A204.1 (cell line): ENCODE measurements around the gene ZNF346.
"Not testable (repeated sequence)": the region's sequence is repeated elsewhere in the genome, so short reads cannot be mapped to it uniquely, and the experiment has no call there.

Experiments used
- FAIRE-seq: peaks from 2 replicates; lab custom pipeline; 2012; peaks lifted over from hg19 to GRCh38; lab: Jason Lieb, UNC

The ZNF346 gene

DNA sequence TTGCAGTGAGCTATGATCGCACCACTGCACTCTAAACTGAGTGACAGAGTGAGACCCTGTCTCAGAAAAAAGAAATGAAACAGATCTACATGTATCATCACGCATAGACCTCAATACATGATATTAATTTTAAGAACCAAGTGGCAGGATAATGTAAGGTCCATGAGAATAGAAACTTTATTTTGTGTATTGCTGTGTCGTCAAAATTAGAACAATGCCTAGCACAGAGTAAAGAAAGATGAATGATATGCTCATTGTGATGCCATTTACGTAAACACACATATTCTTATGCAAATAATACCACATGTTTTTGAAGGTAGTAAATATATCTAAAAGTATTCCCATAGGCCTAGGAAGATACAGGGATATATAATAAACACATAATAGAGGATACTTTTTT lies 12.3 kb upstream of the ZNF346 start:
- FAIRE-seq = no peak

DNA sequence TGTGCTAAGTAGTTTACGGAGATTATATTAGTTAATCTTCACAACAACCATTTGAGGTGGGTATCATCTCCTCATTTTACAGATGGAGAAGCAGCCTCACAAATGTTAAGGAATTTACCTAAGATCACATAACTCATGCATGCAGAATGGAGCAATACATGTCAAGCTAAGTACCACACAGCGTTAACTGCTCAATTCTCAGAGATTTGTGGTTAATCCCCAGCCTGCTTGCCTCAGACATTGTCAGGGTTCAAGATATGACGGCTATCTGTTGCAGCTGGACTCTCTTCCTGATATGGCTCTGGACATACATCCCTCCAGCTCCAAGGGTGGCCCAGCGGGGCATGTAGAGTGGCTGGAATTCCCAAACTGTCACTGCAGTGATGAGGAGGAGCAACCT lies 7.3 kb upstream of the ZNF346 start:
- no peak for FAIRE-seq

DNA sequence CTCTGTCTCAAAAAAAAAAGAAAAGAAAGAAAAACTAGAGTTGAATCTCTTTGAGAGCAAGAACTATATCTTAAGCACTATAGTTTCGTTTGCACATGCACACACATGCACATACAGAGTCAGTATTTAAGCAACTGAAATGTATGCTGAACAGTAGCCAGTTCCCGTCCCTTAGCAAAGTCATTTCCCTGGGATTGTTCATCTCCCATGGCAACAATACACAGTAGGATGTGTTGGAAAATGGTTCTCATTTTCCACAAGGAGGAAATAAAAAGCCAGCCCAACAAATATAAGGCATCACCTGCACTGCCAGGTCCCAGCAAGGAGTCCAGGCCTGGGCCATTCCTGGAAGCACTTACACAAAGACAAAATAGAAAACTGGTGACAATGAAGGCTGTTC lies 4.2 kb upstream of the ZNF346 start:
- FAIRE-seq = no peak

DNA sequence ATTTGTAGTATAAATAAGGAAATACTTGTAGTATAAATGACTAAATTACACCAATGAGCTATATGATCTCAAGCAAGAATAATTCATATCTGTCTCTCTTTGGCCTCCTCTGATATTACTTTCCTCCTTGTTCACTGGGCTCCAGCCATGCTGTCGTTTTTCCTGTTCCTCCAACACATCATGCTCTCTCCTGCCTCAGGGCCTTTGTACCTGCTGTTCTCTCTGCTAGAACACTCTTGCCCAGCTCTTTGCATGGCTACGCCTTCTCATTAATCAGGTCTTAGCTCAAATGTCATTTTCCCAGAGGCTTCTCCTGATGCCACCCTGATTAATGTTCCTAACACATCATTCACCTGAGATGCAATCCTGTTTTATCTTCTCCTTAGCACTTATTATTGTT lies 2.5 kb upstream of the ZNF346 start:
- FAIRE-seq = no peak

DNA sequence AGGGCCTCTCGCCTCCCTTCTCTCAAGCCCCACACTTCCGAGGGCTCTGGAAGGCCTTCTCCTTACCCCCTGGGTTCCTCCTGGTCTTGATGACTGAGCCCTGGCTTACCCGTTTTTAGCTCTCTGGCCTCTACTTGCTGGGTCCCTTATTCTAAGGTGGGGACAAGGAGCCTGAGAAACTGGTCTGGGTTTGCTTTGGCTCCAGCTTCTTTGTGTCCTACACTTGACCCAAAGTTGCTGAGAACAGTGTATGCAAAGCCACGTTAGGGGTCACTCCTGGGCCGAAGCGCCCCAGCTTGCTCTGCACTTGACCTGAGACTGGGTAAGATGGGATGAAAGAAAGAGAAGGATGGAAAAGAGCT lies 788 bp downstream of the ZNF346 start:
- no peak for FAIRE-seq

DNA sequence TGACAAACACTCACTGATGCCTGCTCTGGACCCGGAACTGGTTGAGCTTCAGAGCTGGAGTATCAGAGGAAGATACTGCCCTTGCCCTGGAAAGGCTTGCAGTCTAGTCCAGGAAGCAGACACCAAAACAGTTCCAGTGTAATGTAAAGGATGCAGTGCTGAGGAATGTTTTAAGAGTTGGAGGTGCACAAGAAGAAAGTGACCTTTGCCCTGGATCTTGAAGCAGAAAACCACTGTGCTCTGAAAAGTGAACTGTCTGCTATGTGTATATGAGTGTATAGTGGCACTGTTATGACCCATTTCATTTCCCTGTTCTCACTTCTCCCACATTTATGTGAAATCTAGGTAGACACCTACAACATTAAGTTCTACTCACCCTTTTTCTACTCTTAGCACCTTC lies 2.1 kb downstream of the ZNF346 start:
- no peak for FAIRE-seq

DNA sequence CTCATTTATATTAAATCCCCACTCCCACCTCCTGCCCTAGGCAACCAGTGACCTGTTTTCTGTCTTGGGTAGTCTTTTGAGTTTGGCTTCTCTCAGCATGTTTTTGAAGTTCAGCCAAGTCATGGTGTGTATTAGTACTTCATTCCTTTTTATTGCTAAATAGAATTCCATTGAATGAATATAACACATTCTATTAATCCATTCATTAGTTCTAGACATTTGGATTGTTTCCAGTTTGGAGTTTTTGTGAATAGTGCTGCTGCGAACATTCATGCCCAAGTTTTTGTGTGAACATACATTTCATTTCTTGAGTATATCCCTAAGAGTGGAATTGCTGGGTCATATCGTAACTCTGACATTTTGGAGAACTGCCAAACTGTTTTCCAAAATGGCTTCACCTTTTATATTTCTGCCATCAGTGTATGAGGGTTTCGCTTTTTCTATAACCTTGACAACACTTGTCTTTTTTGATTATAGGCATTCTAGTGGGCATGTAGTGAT lies 2.7 kb downstream of the ZNF346 start:
- FAIRE-seq = no peak

DNA sequence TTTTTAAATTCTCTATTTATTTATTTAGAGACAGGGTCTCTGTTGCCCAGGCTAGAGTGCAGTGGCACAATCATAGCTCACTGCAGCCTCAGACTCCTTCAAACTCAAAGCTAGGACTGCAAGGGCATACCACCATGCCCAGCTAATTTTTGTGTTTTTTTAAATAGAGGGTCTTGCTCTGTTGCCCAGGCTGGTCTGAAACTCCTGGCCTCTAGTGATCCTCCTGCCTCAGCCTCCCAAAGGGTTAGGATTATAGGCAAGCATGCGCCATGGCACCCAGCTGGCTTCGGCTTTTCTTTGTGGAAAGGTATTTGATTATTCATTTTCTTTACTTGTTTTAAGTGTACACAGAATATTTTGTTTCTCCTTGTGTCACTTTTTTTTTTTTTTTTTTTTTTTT lies 5.2 kb downstream of the ZNF346 start:
- no peak for FAIRE-seq

DNA sequence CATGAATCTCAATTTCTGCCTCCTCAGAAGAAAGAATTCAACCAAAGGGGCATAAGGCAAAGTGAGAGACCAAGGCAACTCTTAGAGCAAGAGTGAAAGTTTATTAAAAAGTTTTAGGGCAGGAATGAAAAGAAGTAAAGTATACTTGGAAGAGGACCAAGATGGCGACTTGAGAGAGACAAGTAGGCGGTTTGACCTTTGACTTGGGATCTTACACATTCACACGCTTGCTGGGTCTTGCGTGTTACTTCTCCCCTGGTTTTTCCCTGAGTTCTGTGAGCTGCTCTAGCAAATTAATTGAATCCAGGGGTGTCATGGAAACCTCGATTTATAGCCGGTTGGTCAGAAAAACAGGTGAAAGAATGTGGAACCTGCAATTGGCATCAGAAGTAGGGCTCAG lies 7.0 kb downstream of the ZNF346 start:
- FAIRE-seq = no peak

DNA sequence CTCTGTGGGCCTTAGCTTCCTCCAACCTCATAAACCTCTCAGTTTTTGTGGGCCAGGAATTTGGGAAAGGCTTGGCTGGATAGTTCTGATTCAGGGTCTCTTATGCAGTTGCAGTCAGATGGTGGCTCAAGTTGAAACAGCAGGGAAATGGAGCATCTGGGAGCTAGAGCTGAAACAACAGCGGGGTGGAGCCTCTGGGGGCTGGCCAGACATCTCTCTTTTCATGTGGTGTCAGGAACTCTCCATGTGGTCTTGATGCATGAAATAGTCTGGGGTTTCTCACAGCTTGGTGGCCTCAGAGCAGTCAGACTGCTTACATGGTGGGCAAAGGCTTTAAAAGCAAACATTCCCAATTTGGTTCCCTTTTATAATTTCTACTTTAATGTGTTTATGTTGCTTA lies 13.5 kb downstream of the ZNF346 start:
- FAIRE-seq = no peak

DNA sequence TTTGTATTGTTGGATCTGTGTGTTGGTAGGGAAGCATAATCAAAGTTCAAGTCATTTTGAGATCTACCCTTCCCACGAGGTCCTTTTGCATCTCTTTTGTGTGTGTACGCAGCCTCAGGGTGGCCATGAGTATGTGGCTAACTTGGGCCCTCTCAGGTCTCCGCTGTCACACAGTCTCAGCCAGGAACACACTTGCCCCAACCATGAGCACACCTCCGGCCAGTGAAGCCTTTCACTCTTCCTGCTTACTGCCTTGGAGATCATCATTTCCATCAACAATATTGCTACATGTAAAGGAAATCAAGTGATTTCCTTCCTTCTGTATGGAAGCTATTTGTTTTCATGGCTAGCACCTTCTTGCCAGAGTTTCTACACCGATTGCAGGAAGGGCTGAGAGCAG lies 13.9 kb downstream of the ZNF346 start:
- no peak for FAIRE-seq

DNA sequence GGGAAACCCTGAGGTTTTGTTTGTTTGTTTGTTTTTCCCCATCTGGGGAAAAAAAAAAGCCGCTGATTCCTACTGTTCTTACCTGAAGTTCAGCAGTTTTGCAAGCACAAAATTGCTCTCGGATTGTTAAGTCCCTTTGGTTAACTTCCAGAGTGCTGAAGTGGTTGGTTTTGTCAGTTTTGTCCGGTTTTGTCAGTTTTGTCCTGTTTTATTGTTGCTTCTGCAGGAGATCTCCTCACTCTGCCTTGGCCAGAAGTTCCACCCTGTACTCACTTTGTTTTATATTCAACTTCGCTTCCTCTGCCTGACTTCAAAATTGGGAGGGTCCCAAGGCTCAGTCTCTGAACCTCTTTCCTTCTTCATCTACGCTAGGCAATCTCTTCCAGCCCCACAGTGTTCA lies 14.4 kb downstream of the ZNF346 start:
- FAIRE-seq = no peak

DNA sequence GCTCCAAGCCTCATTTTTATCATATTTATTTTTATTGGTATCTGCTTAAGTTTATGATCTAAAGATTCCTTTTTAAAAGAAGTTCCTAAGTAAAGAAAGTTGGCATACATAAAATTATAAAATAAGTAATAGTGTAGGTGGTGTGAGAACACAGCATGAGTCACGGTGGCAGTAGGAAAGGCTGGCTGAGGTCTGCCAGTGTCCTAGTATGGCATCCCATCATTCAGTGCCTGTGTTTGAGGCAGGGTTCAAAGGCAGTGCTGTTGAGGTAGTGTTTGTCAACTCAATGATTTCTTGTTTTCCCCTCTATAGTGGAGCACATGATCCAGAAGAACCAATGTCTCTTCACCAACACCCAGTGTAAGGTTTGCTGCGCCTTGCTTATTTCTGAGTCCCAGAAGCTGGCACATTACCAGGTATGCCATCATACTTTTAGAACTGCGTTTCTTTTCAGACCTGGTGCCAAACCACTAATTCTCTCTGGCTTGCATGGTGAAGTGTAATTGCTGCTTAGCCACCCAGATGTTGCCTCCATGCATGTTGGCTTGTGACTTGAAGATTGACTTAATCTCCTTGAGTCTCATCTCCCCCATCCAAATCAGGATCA lies 18.4 kb downstream of the ZNF346 start:
- no peak for FAIRE-seq

DNA sequence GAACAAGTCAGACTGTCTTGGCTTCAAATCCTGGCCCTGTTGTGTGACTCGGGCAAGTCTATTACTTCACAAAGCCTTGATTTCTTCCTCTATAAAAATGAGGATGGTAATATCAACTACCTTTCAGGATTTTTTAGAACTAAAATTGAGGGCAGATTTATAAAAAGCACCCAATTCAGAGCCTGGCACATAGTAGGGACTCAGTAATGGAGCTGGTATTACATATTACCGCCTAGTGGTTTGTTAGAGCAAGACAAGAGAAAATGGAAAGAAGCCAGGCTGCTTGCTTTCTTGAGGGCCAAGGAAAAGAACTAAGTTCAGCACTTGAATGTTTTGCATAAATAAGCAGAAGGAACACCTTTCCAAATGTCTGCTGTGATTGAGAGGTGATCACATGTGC lies 19.4 kb downstream of the ZNF346 start:
- FAIRE-seq = no peak

DNA sequence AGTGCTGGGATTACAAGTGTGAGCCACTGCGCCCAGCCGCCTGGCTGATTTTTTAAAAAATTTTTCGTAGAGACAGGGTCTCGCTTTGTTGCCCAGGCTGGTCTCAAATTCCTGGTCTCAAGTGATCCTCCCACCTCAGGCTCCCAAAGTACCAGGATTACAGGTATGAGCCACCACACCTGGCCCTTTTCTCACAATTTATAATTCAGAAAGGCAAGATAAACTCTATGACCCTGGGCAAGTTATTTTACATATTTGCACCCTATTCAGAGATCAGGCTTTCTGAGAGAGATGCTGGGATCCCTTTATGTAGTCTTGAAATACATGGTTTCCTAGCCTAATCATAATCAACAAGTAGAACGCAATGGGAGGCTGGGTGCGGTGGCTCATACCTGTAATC lies 20.6 kb downstream of the ZNF346 start:
- FAIRE-seq = no peak

DNA sequence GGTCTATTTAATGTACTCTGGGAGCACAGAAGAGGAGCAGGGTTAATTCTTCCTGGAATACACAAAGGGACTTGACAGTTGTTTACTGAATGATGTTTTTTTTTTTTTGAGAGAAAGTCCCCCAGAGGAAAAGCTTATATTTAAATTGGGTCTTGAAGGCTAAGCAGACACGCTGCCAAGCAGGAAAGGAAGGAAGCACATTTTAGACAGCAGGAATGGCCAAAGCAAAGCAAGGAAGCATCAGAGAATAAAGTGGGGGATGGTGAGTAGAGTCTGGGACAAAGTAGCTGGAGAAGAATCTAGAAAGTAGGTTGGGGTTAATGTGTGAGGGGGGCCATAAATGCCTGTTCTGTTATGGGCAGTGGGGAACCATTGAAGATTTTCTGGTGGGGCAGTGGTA lies 21.5 kb downstream of the ZNF346 start:
- no peak for FAIRE-seq

DNA sequence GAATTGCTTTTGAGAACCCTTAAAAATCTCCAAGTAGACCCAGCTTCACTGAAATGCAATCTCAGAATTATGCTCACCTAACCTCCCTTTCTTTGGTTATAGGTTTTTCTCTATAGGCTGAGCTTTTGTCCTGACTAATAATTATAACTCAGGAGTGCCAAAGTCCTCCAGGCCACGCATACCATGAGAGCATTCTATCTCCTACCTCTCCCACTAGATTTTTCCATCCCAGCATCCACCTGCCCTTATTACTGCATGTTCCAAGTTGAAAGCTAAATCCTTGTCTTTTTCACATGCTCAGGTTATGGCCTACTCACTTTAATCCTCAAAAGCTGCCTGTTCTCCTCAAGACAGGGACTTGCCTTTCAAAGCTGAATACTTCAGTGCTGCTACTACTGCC lies 22.1 kb downstream of the ZNF346 start:
- FAIRE-seq = no peak

DNA sequence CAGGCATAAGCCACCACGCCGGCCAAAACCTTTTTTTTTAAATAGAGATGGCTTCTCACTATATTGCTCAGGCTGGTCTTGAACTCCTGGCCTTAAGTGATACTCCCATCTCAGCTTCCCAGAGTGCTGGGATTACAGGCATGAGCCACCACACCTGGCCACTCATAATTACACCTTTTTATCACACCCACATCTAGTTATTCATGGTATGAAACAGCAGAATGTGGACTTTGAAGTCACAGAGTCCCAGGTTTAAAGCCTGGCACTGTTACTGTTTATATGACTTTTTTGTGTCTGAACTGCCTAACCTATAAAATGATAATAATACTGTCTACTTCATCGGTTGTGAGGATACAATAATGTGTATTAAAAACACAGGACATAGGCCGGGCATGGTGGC lies 23.1 kb downstream of the ZNF346 start:
- FAIRE-seq = no peak

DNA sequence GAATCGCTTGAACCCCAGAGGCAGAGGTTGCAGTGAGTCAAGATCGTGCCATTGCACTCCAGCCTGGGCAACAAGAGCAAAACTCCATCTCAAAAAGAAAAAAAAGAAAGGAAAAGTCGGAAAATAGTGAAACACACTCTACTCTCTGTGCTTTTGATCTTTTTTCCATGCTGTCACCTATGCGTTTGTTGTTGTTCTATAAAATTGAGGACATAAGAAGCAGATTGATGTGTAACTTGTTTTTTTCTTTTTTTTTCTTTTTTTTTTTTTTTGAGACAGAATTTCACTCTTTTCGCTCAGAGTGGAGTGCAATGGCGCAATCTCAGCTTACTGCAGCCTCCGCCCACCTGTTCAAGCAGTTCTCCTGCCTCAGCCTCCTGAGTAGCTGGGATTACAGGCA lies 26.0 kb downstream of the ZNF346 start:
- FAIRE-seq = not testable (repeated sequence)

DNA sequence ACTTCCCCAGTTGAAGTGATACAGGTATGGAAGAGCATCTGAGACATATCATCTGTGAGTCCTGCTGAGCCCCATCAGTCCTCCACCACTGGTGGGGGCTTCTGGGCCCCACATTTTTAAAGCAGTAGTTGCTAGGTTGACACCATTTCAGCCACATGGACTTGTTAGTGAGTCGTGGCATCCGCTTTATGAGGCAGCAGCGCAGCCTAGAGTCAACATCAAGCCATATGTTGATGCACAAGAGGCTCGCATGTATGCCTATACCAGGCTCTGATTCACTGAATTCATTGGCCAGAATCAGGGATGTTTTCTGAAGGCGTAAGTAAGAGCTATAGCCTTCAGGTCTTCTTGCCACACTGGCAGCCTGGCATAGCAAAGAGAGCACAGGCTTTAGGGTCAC lies 26.8 kb downstream of the ZNF346 start:
- no peak for FAIRE-seq

DNA sequence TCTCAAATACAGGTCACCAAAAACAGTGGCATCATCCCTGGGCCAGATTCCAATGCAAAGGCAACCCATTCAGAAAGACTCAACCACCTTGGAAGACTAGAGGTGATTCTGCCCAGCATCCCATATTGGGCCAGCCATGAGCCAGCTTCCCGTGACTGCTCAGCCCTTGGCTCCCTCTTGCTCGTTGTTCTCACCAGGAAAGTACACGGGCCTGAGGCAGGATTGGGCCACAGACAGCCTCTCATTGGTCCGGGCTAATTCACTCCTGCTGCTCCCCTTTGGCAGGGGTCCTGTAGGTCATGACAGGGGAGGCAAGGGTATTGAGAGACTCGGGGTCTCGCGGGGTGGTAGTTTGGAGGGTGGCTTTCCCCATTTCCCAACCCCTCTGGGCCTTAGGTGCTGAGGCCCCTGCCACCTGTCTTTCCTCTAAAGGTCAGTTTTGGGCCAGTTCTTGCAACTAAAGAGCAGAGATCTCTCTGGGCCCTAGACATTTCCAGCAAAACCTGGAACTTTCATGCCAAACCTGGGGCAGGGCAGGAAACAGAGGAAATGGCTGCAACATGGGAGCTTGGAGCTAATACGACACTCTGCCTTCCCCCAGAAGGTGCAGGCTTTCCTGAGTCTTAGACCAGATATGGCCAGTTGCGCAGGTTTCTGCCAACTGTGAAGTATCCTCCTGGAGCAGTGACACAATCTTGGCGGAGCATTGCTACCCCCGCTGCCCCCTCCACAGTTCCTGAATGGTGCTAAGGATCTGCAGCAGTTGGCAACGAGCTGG lies 42.2 kb downstream of the ZNF346 start:
- FAIRE-seq = no peak

DNA sequence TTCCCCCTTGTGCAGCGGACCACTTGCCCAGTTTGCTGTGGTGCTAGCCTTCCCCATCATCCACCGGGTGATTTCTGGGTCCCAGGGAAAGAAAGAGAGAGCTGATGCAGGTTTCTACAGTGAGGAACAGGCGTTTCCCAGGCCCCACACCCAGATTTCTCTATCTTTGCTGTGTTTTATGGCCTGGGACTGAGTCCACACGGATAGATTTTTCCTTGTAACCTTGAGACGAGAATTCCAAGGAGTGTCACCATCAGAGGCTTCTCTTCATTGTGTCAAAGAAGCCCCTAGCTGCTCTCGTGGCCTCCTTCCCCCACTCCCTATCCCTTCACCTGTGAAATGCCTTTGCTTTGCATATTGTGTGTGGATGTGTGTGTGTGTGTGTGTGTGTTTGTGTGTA lies 43.0 kb downstream of the ZNF346 start:
- no peak for FAIRE-seq

DNA sequence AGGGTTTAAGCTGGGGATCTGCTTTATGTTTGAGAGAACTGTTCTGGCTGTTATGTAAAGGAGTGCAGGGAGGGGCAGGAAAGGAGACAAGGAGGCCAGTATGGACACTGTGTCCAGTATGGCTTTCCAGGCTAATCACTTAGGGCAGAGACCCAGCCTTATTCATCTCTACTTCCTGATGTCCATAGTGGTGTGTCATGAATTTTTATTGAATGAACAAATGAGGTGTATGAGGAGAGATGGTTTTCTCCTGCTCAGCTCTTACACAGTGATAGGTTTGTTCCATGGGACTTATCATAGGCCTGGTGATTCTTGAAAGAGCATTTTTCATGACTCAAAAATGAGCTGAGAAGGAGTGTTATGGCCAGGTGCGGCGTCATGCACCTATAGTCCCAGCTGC lies 43.7 kb downstream of the ZNF346 start:
- no peak for FAIRE-seq

DNA sequence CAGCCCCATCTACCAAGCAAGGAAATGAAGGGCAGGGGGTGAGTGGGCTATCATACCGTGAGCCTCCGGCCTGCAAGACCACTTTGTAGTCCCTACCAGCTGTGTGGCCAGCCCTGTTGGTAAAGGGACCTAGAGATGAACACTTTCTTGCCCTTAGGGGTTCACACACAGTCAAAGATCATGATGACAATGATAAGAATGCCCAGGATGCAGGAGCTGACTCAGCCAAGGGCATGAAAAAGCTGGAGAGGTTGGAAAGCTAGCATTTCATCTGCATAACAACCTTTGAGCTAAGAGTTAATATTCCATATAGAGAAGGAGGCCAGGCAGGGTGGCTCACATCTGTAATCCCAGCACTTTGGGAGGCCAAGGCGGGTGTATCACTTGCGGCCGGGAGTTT lies 45.0 kb downstream of the ZNF346 start:
- FAIRE-seq = no peak
